HG03108 (cell line): Measurements from ENCODE around the gene INPP5D.
A peak's percentile ranks its signal among the peaks of the same experiment; 100 is the strongest.
"Not testable (repeated sequence)": the region's sequence is repeated elsewhere in the genome, so short reads cannot be mapped to it uniquely, and the experiment has no call there.

Experiments
- ATAC-seq: cut with Tn5 transposase; IDR thresholded peaks from one replicate; pipeline ENCODE4 v1.9.1; 2021; ENCODE audit warnings: moderate library complexity; ENCODE audit not compliant: unreplicated experiment

The INPP5D gene

DNA sequence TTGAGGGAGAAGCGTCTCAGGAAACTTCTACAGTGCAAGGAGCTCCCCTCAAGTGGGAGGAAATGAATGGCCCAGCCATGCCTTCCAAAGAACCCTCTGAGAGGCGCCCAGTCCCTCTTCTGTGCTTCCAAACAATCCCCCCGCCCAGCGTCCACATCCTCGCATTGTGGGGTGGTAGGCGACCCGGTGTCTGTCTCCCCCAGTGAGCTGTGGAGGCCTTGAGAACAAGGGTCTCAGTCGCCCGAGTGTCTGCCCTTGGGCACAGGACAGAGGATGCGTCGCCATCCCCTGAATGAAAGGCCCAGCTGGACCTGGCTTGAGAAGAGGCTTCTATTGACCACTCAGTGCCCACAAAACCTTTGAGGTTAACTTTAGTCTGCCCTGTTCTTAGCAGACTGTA is 29.7 kb downstream of the INPP5D start:
- ATAC-seq = no peak

DNA sequence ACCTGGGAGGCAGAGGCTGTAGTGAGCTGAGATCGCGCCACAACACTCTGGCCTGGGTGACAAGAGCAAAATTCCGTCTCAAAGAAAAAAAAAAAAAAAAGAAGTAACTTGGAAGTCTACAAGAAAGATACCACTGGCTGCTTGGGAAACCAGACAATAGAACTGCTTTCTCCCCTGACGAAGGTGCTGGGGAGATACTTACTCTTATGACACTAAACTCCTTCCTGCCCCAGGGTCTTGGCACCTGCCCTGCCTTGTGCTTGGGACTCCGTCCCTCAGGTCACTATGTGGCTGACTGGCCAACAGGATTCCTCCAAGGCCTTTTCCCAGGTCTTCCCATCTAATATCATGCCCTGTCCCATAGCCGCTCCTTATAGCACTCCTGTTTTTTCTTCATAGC is 30.7 kb downstream of the INPP5D start:
- ATAC-seq = no peak

DNA sequence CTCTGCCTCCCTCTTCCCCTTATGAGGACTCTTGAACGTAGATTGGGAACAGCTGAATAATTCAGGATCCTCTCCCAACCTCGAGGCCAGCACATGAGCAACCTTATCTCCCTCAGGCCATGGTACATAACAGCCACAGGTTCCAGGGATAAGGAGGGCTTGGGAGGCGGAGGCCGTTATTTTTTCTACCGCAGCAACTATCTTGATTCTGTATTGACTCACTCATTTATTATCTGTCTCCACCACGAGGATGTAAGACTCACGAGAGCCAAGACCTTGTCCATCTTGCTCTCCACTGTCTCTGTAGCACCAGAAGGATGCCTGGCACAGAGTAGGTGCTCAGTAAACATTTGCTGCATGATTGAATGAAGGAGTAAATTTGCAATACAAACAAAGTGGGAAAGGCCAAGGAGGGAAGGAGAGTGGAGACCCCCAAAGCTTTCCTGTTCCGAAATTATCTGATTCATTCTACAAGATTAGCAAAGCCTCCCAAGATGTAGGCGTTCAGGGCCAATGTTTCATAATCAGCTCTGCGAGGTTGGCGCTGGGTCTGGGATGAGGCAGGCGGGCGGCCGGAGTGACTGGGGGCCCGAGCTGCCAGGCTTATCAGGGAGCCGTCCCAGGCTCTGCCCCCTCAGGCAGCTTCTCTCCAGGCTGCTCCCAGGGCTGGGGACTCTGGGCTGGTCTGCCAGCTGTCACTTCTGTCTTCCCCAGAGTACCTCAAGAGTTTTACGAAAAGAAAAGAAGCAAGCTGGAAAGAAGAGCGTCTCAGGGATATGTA is 31.6 kb downstream of the INPP5D start:
- no peak for ATAC-seq

GRCh38 chr2:233092432-233093165 is 32.5 kb downstream of the INPP5D start:
- ATAC-seq = no peak

DNA sequence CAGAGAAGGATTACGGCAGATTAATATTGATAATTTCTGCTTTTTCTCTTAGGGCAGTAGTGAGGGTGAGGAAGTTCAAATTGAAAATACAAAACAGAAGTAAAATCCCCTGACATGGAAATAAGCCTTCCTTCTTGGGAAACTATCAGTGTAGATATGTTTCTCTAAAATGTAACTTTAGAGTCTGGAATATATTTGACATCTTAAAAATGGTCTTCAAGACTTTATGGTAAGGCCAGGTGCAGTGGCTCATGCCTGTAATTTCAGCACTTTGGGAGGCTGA is 33.0 kb downstream of the INPP5D start:
- ATAC-seq = no peak

GRCh38 chr2:233093721-233094120 is 33.6 kb downstream of the INPP5D start:
- no peak for ATAC-seq

DNA sequence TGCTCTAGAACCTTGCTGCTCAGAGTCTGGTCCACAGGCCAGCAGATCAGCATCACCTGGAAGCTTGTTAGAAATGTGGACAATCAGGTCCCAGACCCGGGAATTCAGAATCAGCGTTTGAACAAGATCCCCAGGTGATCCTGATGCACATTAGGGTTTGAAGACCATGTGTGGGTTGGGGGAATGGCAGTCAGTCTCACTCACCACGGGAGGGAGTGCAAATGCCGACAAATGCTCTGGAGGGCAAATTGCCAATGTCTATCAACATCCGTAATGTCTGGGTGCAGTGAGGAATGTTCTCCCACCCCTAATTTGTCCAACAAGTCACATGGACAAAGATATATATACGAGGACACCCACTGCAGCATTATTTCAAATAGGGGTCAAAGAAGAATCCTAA is 34.5 kb downstream of the INPP5D start:
- no peak for ATAC-seq

- ATAC-seq = no peak
Measured at GRCh38 chr2:233096006-233096405, 35.9 kb downstream of the INPP5D start.

DNA sequence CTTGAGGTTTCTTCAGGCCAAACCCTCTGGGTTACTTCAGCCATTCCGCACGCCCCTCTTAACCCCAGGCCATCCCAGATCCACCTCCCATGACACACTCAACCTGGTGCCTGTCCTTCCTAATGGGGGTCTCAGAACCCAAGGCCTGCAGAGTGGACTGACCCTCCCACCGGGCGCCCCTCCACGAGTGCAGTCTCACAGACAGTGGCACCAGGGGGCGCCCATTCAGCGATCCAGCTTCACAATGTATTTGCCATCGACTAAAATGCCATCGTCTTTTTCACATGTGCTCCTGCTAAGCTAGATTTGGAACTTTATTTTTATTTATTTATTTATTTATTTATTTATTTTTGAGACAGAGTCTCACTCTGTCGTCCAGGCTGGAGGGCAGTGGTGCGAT is 38.5 kb downstream of the INPP5D start:
- ATAC-seq = no peak

DNA sequence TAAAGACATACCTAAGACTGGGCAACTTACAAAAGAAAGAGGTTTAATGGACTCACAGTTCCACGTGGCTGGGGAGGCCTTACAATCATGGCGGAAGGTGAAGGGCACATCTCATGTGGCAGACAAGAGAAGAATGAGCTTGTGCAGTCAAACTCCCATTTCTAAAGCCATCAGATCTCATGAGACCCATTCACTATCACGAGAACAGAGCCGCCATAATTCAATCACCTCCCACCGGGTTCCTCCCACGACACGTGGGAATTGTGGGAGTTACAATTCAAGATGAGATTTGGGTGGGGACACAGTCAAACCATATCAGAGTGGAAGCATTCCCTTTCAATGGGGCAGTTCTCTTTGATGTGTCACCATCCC is 39.7 kb downstream of the INPP5D start:
- ATAC-seq = not testable (repeated sequence)

DNA sequence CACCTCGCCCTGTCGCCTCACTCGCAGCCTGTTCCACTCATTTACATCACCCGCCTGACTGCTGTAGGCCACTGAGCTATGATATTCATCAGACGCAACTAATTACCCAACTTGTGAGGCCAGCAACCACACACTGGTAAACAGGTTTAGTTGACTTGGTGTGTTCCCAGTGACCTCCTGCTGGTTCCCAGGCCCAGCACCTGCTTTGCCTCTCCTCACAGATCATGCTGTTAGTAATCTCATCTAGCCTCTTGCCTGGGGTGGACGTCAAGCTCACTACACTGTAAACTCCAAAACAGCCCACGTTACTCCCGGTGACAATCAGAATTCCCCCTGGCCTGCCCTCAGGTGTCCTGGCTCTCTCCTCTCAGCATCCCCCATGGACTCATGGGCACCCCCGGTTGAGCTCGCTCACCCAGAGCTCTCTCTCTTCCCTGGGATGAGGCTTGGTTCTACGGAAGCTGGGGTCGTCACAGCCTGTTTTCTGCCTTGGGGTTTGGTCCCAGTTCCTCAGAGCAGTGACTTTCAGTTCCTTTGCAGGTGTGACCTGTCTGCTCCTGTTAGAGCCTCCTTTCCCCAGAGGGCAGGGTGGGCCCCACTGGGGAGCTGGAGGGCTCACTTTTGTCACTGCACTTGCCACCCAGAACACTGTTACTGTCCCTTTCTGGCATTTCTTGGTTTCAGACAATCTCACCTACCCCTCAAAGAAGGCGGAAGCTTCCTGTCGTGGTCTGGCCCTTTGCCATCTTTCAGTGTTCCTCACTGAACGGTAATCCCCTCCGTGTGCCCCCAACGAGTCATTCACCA is 40.3 kb downstream of the INPP5D start:
- peak; percentile 86 for ATAC-seq

DNA sequence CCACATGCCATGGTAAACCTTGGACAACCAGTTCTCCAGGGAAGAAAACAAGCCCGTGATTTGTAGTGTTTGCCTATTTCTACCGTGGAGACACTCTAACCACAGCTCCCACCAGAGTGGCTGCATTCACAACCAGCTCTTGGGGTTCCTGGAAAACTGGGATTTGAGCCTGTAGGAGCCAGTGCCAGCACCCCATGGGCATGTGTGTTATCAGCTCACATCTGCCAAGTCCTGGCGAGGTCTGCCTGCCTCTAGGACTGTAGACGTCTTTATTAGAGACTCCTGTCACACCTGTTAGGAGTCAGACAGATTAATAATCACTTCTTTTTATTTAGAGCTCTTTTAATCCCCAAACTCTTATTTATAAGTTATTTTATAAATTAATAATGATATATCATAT is 41.0 kb downstream of the INPP5D start:
- no peak for ATAC-seq

- no peak for ATAC-seq
Measured at GRCh38 chr2:233101816-233102215, 41.7 kb downstream of the INPP5D start.

DNA sequence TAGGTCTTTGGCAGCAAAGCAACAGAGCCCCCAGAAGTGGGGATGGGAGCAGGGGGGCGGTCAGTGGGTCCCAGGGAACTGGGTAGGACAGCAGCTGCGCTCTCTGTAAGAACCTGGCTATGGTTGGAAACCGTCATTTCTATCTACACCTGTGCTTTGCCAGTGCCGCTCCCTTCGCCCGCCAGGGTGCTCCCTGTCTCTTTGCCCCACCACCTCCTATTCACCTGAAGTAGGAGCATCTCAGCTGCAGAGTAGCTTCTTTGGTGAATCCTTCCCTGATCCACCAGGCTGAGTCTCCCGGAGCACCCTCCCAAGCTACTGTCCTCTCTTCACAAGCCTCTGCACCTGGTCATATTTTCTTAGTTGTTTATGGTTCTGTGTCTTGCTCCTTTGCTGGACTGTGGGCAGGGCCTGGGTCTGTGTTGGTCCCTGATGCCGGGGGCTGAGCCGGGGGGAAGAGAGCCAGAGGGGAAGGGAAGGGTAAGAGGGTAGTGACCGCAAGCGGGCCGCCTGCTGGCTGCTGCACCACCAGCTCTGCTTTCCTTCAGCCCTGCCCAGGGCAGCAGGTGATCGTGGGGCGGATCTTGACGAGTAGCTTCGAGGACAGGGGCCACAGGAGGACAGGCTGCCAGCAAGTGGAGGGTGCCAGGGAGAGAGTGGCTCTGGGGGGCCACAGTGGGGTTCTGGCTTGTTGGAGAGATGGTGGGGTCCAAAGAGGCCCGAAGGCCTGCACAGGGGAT is 45.2 kb downstream of the INPP5D start:
- no peak for ATAC-seq

DNA sequence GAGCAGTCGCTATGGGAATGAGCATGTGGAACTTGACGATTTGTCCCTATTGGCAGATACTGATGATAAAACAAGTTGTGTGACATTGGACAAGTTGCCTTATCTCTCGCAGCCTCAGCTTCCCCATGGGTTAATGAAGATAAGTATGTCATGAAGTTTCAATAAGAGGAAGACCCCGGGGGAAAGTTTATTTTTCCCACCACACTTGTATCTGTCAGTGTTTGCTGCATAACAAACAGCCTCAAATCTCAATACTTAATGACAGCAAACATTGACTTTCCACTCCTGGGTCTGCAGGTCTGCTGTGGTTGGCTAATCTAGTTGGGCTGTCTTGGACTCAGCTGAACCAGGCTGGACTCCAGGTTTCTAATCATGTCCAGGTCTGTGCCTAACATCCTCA is 45.8 kb downstream of the INPP5D start:
- no peak for ATAC-seq

GRCh38 chr2:233107011-233107410 is 46.9 kb downstream of the INPP5D start:
- no peak for ATAC-seq

DNA sequence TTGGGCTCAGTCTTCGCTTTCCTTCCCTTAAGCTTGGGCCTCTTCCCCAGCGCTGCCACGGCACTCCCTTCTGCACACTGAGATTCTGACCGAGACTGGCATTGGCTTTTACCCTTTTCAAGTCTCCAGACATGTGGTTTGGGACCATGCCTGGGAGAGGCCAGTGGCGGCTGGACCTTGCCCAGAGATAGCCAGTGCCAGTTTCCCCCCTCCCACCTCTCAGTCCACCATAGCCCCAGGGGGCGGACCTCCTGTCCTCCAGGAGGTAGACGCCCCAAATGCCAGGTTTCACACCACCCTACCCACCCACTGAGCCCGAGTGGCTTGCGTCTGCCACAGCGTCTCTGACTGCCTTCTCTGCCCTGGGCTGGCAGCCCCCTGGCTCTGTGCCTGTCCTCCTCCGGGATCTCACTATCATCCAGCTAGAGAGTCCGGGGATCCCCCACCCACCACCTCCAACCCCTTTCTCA is 47.7 kb downstream of the INPP5D start:
- no peak for ATAC-seq

GRCh38 chr2:233108611-233109490 is 48.7 kb downstream of the INPP5D start:
- peak; percentile 46 for ATAC-seq

GRCh38 chr2:233111427-233111826 is 51.3 kb downstream of the INPP5D start:
- ATAC-seq = no peak

- no peak for ATAC-seq
Measured at GRCh38 chr2:233112329-233112728, 52.2 kb downstream of the INPP5D start.
